Adrenal gland (tissue), 12 donors: ENCODE results near the gene FYCO1. TPM values are rescaled to one million over a fixed set of nuclear protein-coding genes. Genes with fewer than 3 reads are reported as not detected.

Experiments
- DNase-seq, 7 donors: peaks; one replicate each; pipeline ENCODE4 v3.0.0-alpha.2; 2019 to 2020
- H3K27ac ChIP-seq, 5 donors: fragments of 200-600 bp; sonication (generic) in 4 of 5; 1 replicate in 3 of 5; 2 replicates in 2 of 5; pipeline versions ENCODE4 v1.5.1 to v1.8.0; 2016 to 2020; ENCODE audit warnings: mild to moderate bottlenecking in 1 of 5
- H3K27me3 ChIP-seq: fragments of 200-600 bp; 2 replicates; pipeline ENCODE4 v1.8.0; 2021
- H3K36me3 ChIP-seq, 2 donors: fragments of 200-600 bp; replicated peaks in 1 of 2; 1 replicate in 1 of 2; 2 replicates in 1 of 2; pipeline versions ENCODE4 v1.5.1 to v1.8.0; 2018 to 2022
- H3K4me1 ChIP-seq, 2 donors: fragments of 200-600 bp; replicated peaks in 1 of 2; 1 replicate in 1 of 2; 2 replicates in 1 of 2; pipeline versions ENCODE4 v1.5.1 to v1.8.0; 2018 to 2021
- H3K4me3 ChIP-seq, 4 donors: fragments of 200-600 bp; sonication (generic) in 3 of 4; one replicate each; pipeline ENCODE4 v1.5.1; 2016 to 2018
- H3K9me3 ChIP-seq, 3 donors: fragments of 200-600 bp; sonication (generic) in 1 of 3; replicated peaks in 1 of 3; 1 replicate in 2 of 3; 2 replicates in 1 of 3; pipeline versions ENCODE4 v1.5.1 to v1.8.0; 2016 to 2021
- CTCF ChIP-seq, 6 experiments: fragments of 450-650 bp in 4 of 6; fragments of 200-600 bp in 2 of 6; sonication (generic) in 1 of 6; IDR thresholded peaks; 1 replicate in 5 of 6; 2 replicates in 1 of 6; pipeline versions ENCODE4 v1.5.1 to v1.8.0; 2016 to 2021; ENCODE audit warnings: antibody characterized with exemption in 6 of 6, mild to moderate bottlenecking in 2 of 6, moderate library complexity in 1 of 6
- POLR2A ChIP-seq, 2 donors: fragments of 450-650 bp; IDR thresholded peaks; one replicate each; pipeline ENCODE4 v1.6.1; 2017; ENCODE audit warnings: antibody characterized with exemption in 2 of 2, mild to moderate bottlenecking in 2 of 2, moderate library complexity in 1 of 2
- WGBS, 4 donors: extraction: QIAGEN DNeasy Blood & Tissue Kit in 2 of 4; methylation state at CpG; one replicate each; pipeline versions ENCODE4 v1.1.5 to v1.1.7; 2013 to 2017; 5-methylcytosine and 5-hydroxymethylcytosine counted together
- intact Hi-C, 2 donors: fragments of 100-400 bp; cut with DNase I; formaldehyde crosslinking; loops; one replicate each; pipeline versions ENCODE4 v1.14.1 to v1.15.0; 2022 to 2023
- polyA plus RNA-seq, 3 donors: library from polyadenylated mRNA; stranded (reverse); fragments of 200-250 nt in 2 of 3; fragments of 350-450 nt in 1 of 3; fragmentation: Illumina TruSeq in 1 of 3; extraction: RNeasy Lipid Tissue Mini Kit (QIAGEN cat#74804) in 1 of 3; gene quantifications; one replicate each; pipeline ENCODE4 v1.2.3, GENCODE V29; 2013 to 2014
- total RNA-seq, 9 donors: library from RNA; depleted of rRNA in 4 of 9; stranded (reverse); fragments of >200 nt in 4 of 9; fragments of 120-200 nt in 1 of 9; fragmentation: NEBNext Ultra II Directional in 1 of 9; extraction: Animal tissue kit (Norgen Biotek cat#: 25700) in 1 of 9; gene quantifications; one replicate each; pipeline versions ENCODE4 v1.1.0 to v1.2.4, GENCODE V29; 2013 to 2023
- donor health status: healthy with polysubstance abuse.
- donor health status: Bipolar disorder and iron deficiency.
- donor health status: DM: yes; HTN: yes; CAD: no.
- donor health status: DM: no; HTN: no; CAD: no.
- donor health status: DM: no; HTN: no; CAD: no.
- donor health status: DM: yes; HTN: yes; CAD: no.

Gene FYCO1
- total and polyA plus RNA-seq, 12 donors: 12.3 to 74.3 (median 29.4) TPM

GRCh38 chr3:45984331-45985312, 11.0 kb downstream of the FYCO1 start:
- no peak for DNase-seq
- no peaks in the 10 kb centered on the region for H3K9me3 ChIP-seq
- intact Hi-C loops: no loop called here
- no peak overlapping the region for H3K4me3 ChIP-seq
- H3K27me3 ChIP-seq: no peaks in the 10 kb centered on the region
- WGBS, 4 donors: 90 to 92% (median 90%) methylated on average over 8 of the region's 8 CpGs
- TF ChIP-seq CTCF (IDR thresholded peaks at IDR 0.05) (no peak), POLR2A (IDR thresholded peaks at IDR 0.05) (no peak)
- H3K27ac ChIP-seq: peak overlapping the region in 1 of 5 donors; percentile 4
- peaks cover 20 to 54% of the 10 kb centered on the region in 2 donors for H3K4me1 ChIP-seq
- peaks cover 0 to 44% of the 10 kb centered on the region in 2 donors for H3K36me3 ChIP-seq

GRCh38 chr3:45983770-45984169, 11.9 kb downstream of the FYCO1 start:
- TF ChIP-seq POLR2A (IDR thresholded peaks at IDR 0.05): no peak
- no peak for TF ChIP-seq CTCF (IDR thresholded peaks at IDR 0.05)
- 91 to 92% (median 92%) methylated on average over 3 of the region's 3 CpGs for WGBS, 4 donors
- no peak overlapping the region for H3K4me3 ChIP-seq
- H3K27ac ChIP-seq: no peak overlapping the region
- H3K36me3 ChIP-seq: peaks cover 0 to 51% of the 10 kb centered on the region in 2 donors
- peaks cover 20 to 45% of the 10 kb centered on the region in 2 donors for H3K4me1 ChIP-seq
- H3K9me3 ChIP-seq: no peaks in the 10 kb centered on the region
- DNase-seq: no peak
- intact Hi-C loops: no loop called here
- no peaks in the 10 kb centered on the region for H3K27me3 ChIP-seq

GRCh38 chr3:45981346-45982074, 14.1 kb downstream of the FYCO1 start:
- DNase-seq: peak in 4 of 7 donors; percentile 33 to 65 (median 56)
- H3K27ac ChIP-seq: peak overlapping the region in 3 of 5 donors; percentile 13 to 50 (median 48)
- peaks cover 5 to 23% of the 10 kb centered on the region in 2 donors for H3K4me1 ChIP-seq
- H3K36me3 ChIP-seq: peaks cover 0 to 58% of the 10 kb centered on the region in 2 donors
- no peaks in the 10 kb centered on the region for H3K27me3 ChIP-seq
- no peak overlapping the region for H3K4me3 ChIP-seq
- WGBS, 4 donors: 37 to 48% (median 38%) methylated on average over 2 of the region's 2 CpGs
- intact Hi-C loops: no loop called here
- no peaks in the 10 kb centered on the region for H3K9me3 ChIP-seq
- TF ChIP-seq POLR2A (IDR thresholded peaks at IDR 0.05) (no peak), CTCF (IDR thresholded peaks at IDR 0.05) (no peak)

- Histone ChIP-seq H3K4me3 (no peak overlapping the region), H3K4me1 (peaks cover 0 to 16% of the 10 kb centered on the region in 2 donors), H3K27ac (peak overlapping the region in 1 of 5 donors; percentile 11), H3K36me3 (peaks cover 0 to 63% of the 10 kb centered on the region in 2 donors), H3K27me3 (no peaks in the 10 kb centered on the region), H3K9me3 (no peaks in the 10 kb centered on the region)
- TF ChIP-seq CTCF (IDR thresholded peaks at IDR 0.05): no peak
- TF ChIP-seq POLR2A (IDR thresholded peaks at IDR 0.05): no peak
- WGBS, 4 donors: 82 to 100% (median 98%) methylated on average over 2 of the region's 2 CpGs
- intact Hi-C loops: no loop called here
- DNase-seq: no peak
These were observed 14.8 kb downstream of the FYCO1 start for GRCh38 chr3:45980819-45981218.
